ENCODE data around the gene PIAS4.
A peak's percentile ranks its signal among the peaks of the same experiment; 100 is the strongest.

- peak; percentile 16 to 74 (median 34) for TF ChIP-seq POLR2AphosphoS5 (IDR thresholded peaks at IDR 0.05)
- TF ChIP-seq CTCF (IDR thresholded peaks at IDR 0.05) = no peak
- no peak for TF ChIP-seq POLR2A (IDR thresholded peaks at IDR 0.05)
- no peak for TF ChIP-seq EP300 (IDR thresholded peaks at IDR 0.05)
Observed at GRCh38 chr19:3969435-3970312, 37.9 kb upstream of the PIAS4 start.
